GM06990 (cell line): ENCODE data around the gene BRF1.

Source experiments
- DNase-seq: peaks from one replicate; pipeline ENCODE4 v3.0.0-alpha.2; 2011; ENCODE audit not compliant: insufficient read length; ENCODE audit errors: extremely low read depth
- H3K27me3 ChIP-seq: replicated peaks from 2 replicates; pipeline ENCODE4 v1.6.0; 2011; ENCODE audit warnings: low read length; ENCODE audit not compliant: control insufficient read depth, insufficient read depth
- H3K36me3 ChIP-seq: 2 replicates; pipeline ENCODE4 v1.5.1; 2011; ENCODE audit warnings: low read length; ENCODE audit not compliant: control insufficient read depth, insufficient read depth
- H3K4me3 ChIP-seq: replicated peaks from 2 replicates; pipeline ENCODE4 v1.5.1; 2011; ENCODE audit warnings: low read depth, mild to moderate bottlenecking, control low read depth, low read length
- CTCF ChIP-seq: IDR thresholded peaks from 2 replicates; pipeline ENCODE4 v1.5.1; 2011; ENCODE audit warnings: low read length, control low read depth, mild to moderate bottlenecking, inconsistent platforms; ENCODE audit not compliant: insufficient read depth, poor library complexity, severe bottlenecking

Gene BRF1

DNA sequence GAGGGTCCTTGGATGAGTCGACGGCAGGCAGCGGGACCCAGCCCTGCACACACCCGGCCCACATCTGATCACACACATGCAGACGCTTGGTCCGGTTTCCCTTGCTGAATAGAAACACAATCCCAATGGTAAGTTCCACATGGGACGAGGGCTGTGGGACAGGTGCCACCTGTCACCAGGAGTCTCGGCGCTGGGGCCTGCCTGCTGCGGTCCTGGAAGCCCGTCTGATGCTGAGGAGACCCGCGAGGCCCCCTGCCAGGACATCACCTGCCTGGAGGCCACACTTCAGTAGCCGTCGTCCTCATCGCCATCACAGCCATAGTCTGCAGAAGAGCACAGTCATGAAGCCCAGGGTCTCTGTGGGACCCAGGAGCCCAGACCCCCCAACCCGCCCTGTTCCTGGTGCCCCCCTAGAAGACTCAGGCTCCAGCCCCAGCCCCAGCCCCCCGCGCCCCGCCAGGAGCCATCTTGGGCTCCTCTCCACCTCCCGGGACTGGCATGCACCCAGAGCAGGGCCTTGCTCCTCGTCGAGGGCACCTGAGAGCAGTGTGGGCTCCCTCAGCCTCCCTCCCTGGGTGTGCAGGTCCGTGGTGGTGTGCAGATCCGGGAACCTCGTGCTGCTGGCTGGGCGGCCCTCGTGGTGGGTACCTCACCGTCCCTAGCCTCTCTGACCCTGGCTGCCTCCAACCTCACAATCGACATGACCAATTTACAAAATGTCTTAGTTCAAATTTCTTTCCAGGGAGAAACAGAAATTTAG, 90.4 kb downstream of the BRF1 start:
- Histone ChIP-seq H3K36me3 (peaks cover 4% of the 10 kb centered on the region), H3K27me3 (no peaks in the 10 kb centered on the region), H3K4me3 (no peak overlapping the region)
- DNase-seq = no peak
- no peak for TF ChIP-seq CTCF

DNA sequence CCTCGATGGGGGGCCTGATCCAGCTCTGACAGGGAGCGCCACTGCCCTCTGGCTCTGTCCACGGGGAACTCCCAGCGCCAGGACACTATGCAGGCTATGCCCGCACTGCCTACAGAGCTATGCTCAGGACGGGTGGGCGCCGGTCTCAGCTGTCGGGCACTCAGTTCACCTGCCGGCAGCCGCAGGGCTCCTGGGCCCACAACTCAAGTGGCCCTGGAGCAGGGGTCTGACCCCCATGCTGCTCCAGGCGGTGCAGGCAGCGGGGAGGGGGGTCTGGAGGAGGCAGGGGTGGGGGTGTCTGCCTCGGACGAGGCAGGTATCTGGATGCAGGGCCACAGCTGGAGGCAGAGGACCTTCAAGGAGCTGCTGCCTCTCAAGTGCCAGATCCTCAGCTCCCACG, 91.2 kb downstream of the BRF1 start:
- Histone ChIP-seq H3K27me3 (no peaks in the 10 kb centered on the region), H3K36me3 (peaks cover 4% of the 10 kb centered on the region), H3K4me3 (no peak overlapping the region)
- no peak for TF ChIP-seq CTCF
- DNase-seq = no peak

- no peak for DNase-seq
- Histone ChIP-seq H3K27me3 (no peaks in the 10 kb centered on the region), H3K4me3 (no peak overlapping the region), H3K36me3 (peaks cover 4% of the 10 kb centered on the region)
- no peak for TF ChIP-seq CTCF
Observed at GRCh38 chr14:105209091-105209490, 91.7 kb downstream of the BRF1 start.

GRCh38 chr14:105208738-105209075, 92.1 kb downstream of the BRF1 start:
- Histone ChIP-seq H3K36me3 (peaks cover 4% of the 10 kb centered on the region), H3K27me3 (no peaks in the 10 kb centered on the region), H3K4me3 (no peak overlapping the region)
- no peak for DNase-seq
- TF ChIP-seq CTCF = no peak

GRCh38 chr14:105207996-105208737, 92.6 kb downstream of the BRF1 start:
- TF ChIP-seq CTCF = no peak
- peaks cover 4% of the 10 kb centered on the region for H3K36me3 ChIP-seq
- no peaks in the 10 kb centered on the region for H3K27me3 ChIP-seq
- DNase-seq = no peak
- no peak overlapping the region for H3K4me3 ChIP-seq
